ENCODE measurements around the gene RASGRP4.

- TF ChIP-seq EZH2 (IDR thresholded peaks at IDR 0.05; ENCODE audit: insufficient read depth, poor library complexity, severe bottlenecking), result no peak
- no peak for TF ChIP-seq EZH2phosphoT487 (IDR thresholded peaks at IDR 0.05; ENCODE audit: insufficient read depth, low read depth)
Observed at GRCh38 chr19:38401148-38401547, 24.9 kb downstream of the RASGRP4 start.

Measured in GM23248 (cell line).